Thyroid gland (tissue), 4 donors: ENCODE measurements around the gene ALKBH7.

Experiments used
- CTCF ChIP-seq, 6 experiments: fragments of 200-600 bp in 3 of 6; fragments of 450-650 bp in 3 of 6; sonication (generic) in 3 of 6; IDR thresholded peaks; one replicate each; pipeline ENCODE4 v1.5.1; 2016 to 2019; ENCODE audit warnings: antibody characterized with exemption in 6 of 6, mild to moderate bottlenecking in 2 of 6, inconsistent platforms in 1 of 6, moderate library complexity in 1 of 6
- POLR2A ChIP-seq, 2 donors: fragments of 450-650 bp; IDR thresholded peaks; one replicate each; pipeline ENCODE4 v1.6.1; 2017; ENCODE audit warnings: antibody characterized with exemption in 2 of 2, mild to moderate bottlenecking in 2 of 2, moderate library complexity in 1 of 2

- TF ChIP-seq CTCF (IDR thresholded peaks at IDR 0.05) = no peak
- peak in 1 of 2 donors; percentile 84 for TF ChIP-seq POLR2A (IDR thresholded peaks at IDR 0.05)
Measured at GRCh38 chr19:6372594-6373095, at the start of gene ALKBH7.
